Fibroblast of skin of left quadriceps (primary cell): Measurements from ENCODE around the gene NFKB1.
A peak's percentile ranks its signal among the peaks of the same experiment; 100 is the strongest.

Experiments used
- DNase-seq, 2 experiments: peaks; one replicate each; pipeline ENCODE4 v3.0.0-alpha.2; 2013; ENCODE audit warnings: low read depth in 2 of 2

NFKB1 gene

DNA sequence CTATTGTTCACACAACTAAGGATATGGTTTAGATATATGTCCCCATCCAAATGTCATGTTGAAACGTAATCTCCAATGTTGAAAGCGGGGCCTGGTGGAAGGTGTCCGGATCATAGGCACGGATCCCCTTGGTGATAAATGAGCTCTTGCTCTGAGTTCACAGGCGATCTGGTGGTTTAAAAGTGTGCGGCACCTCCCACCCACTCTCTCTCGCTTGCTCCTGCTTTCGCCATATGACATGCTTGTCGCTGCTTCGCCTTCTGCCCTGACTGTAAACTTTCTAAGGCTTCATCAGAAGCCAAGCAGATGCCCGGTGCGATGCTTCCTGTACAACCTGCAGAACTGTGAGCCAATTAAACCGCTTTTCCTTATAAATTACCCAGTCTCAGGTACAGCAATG, 128.5 kb downstream of the NFKB1 start:
- no peak for DNase-seq

DNA sequence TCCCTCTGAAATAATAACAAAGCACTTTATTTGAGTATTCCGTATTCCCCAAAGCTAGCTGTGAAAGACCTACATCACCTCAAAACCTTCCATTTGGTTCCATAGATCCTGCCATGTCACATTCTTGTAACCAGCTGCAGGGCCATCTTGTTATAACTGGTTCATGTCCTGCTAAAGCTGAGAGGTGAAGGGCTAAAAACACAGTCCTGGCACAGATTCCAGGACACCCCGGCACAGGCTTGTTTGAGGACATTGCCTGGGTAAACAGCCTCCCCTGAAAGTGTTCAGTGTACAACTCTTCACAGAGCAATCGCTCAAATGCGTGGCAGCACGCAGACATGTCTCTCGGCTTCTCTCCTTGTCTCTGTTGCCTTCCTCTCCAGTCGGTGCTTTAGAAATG, 130.5 kb downstream of the NFKB1 start:
- no peak for DNase-seq

DNA sequence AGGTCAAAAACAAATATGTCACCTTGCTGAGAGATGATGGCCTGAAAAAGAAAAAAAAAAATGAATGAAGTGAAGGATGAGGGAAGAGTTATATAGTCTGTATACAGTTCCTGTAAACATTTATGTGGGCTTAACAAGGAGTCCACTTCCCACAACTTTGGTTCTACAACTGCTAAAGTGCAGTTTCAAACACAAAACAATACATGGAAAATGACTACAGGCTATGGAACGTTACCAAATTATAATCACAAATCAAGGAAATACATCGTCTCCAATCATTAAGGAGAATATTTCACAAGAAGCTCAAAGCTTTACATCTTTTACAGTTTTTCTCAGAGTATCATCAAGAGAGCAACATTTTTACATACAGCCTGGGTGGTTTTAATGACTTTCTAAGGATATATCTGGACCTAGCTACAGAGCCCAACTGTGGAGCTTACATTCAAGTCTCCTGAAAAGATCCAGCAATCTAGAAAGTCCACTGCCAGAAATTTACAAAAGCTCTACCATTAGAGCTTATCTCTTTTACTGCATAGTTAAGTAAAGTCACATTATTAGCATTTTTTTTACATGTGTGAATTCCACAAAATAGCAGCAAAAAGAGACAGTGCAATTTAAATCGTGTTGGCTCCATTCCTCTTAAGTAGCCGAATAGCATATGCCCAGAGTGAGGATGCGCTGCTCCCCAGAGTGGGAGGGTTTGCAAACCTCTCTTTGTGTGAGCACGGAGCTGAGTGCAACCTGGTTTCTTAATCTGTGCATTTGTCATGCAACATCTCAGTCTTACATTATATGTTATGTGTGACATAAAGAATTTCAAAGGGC, 131.3 kb downstream of the NFKB1 start:
- no peak for DNase-seq

DNA sequence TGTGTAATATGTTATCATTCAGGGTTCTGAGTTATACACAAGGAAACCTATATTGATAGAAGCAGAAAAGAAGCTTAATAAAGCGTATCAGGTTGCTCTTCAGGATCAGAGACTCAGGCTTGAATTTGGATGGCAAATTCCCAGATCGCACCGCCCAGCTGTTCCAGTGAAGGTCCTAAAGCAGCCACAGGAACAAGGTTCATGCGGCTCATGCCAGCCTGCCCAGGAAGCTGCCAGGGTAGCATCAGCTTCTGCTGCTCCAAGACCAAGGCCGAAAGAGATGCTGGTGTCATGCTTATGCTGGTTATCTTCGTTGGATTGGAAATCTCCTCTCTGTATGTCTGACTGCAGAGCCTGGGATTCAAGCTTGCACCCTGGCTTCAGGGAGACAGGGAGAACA, 131.9 kb downstream of the NFKB1 start:
- no peak for DNase-seq

DNA sequence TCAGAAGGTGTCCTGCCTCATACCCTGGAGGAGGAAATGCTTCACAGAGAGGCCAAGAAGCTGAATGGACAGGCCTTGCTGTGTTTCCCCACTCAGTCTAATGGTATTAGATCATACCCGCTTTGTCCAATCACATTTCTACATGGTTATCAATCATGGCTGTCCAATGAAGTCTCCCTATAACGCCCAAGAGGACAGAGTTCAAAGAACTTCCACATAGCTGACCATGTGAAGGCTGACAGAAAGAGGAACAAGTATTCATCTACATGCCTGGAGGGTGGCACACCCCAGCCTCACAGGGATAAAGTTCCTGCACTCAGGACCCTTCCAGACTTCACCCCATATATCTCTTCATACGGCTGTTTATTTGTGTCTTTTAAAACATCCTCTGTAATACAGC, 136.2 kb downstream of the NFKB1 start:
- no peak for DNase-seq

DNA sequence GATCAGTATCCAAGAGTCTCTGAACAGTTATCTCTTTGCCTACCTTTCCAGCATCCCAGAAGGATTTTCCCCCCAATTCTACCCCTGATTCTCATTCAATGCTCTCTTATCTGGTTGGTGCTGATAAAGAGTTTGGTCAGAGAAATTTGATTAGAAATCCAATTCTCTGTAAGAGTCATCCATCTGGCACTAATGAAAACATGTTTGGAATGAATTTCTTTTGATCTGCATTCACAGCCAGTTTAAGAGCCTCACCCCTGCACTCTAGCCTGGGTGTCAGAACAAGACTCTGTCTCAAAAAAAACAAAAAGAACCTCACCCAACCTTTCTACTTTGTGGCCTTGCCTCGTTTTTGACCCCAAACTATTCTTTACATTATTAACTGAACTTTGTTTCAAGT, 137.5 kb downstream of the NFKB1 start:
- DNase-seq = no peak

DNA sequence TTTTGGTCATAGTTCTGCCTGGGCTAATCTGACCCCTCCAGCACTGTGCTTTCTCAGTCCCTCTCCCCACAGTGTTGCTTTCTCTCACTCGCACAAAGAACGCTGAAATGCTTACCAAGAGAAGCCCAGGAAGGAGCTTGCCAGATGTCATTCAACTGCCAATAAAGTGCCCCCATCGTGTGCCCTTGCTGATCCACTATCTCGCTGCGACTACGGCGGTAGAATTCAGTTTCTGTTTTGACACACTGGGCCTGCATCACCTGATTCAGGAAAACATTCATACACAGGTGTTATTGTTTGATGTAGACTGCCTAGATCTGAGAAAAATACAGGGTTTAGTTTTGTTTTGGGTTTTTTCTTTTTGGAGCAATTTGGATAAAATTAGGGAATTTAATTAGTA, 138.4 kb downstream of the NFKB1 start:
- no peak for DNase-seq

DNA sequence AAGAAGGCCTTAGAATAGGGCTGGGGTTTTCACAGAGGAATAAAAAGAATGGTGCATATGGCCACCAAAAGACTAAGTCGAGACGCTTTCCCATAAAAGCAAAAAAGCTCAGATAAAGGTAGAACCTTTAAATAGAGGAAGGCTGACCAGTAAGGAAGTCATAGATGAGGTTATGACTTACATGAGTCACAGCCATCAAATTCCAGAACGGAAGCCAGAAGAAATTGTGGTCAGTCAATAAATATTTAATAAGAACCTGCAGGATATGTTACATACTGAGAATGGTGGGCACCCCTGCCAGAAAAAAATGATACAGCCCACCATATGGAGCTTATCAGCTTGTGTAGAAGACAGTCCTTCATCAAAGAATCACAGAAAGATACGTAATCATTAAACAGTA, 139.5 kb downstream of the NFKB1 start:
- DNase-seq = no peak

DNA sequence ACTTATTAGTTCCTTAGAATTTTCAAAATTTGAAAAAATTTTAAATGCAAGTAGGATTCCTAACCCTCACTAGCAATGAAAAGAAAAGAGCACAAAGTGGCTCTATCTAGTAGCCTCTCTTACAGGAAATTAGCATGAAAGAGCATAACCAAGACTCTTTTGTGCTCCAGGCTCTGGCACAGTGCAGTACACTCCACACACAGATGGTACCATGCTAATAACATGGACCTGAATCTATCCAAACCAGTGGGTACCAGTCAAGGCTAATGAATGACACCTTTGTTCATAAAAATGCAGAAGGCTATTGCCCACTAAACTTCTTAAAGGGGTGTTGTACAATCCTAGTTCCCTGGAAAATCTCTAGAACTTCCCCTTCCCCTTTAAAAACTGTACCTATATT, 140.6 kb downstream of the NFKB1 start:
- no peak for DNase-seq

DNA sequence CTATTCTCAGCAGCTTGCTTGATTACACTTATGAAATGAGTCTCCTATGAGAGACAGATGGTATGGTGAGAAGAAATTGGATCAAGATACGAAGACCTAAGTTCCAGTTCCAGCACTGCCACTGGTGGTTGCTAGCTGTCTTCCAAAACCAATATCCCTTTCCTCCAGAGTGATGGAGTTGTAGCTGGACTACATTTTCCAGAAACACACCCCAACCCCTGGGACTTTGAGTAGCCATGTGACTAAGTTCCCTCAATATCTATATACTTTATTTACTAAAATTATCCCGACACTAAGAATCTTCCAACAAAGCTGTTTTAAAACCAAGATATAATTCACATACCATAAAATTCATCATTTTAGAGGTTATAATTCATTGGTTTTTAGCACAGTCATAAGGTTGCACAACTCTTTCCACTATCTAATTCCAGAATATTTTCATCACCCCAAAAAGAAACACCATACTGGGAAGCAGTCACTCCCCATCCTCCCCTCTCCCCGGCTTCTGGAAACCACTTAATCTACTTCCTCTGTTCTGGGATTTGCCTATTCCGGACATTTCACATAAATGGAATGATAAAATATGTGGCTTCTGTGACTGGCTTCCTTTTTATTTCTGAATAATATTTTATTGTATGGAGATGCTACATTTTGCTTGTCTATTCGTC, 141.6 kb downstream of the NFKB1 start:
- peak; percentile 77 to 78 for DNase-seq

DNA sequence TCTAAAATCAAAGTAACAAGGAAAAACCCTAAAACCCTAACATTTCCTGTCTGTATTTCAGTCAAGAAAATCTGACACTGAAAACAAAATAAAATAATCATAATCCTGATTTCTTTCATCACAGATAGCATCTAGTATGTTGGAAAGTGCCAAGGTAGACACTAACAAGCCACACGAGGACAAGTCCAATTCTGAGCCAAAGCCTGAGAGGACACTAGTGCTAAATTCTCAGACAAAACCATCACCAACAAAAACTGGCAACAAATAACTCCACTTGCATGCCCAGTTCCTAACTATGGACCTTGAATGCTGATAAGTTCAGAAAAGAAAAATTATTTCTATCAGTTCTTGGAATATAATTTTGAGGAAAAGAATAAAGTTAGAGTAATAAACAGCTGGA, 146.0 kb downstream of the NFKB1 start:
- DNase-seq = no peak

DNA sequence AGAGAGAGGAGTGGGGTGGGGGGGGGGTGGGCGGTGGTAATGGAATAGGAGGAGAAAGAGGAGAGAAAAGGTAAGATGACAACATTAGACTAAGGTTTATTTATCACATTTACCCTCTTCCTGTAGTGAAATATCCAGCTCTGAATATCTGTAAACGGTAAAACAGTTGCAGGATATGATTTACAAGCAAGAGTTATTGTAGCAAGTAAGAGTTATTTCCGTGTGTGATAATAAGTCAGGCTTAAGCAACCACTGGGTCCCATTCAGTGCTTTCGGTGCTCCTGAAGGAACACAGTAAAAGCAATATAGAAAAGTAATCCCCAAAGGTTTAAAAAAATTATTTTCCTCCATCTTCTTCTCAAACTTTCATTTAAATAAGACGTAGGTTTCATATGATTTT, 156.0 kb downstream of the NFKB1 start:
- no peak for DNase-seq

DNA sequence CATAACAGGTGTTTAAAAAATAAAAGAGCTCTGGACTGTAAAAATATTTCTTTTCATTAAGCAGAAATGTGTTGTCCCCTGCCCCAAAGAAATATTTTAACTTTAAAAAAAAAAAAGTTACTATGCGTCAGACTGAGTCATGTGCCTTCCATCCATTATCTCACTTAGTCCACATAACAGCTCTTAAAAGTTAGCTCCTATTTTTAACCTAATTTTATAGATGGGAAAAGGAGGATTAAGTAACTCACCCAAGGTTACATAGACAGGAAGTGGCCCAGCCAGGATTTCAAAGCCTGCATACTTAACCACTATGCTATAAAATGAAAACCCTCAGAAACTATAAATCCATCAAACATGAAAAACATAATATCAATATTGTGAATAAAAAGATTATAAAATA, 161.9 kb downstream of the NFKB1 start:
- peak; percentile 49 to 52 for DNase-seq

DNA sequence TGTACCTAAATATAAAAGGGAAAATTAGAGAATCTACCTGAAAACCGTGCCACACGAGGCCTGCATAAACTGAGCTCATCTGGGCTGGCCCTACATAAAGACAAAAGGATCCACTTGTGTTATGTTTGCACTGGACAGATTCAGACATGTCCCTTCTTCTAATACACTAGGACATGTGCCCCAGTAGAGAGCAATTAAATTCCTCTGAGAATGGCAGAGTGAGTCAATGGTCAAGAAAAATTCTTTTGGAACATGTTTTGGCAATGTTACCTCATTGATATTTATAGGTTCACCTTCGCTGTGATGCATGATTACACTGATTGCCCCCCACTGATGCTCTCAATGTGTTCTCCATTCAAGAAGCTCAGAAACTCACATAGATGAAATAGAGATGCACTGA, 164.4 kb downstream of the NFKB1 start:
- DNase-seq = no peak
